Smooth muscle cell (in vitro differentiated cells): ENCODE results near the gene RHOD. TPM values are rescaled to one million over a fixed set of nuclear protein-coding genes. Genes with fewer than 3 reads are reported as not detected.

ENCODE experiments used
- DNase-seq: peaks from one replicate; lab custom pipeline; 2025; ENCODE audit not compliant: unreplicated experiment; lab: John Stamatoyannopoulos, UW
- H2AFZ ChIP-seq: fragments of 200-600 bp; sonication (generic); 2 replicates; pipeline ENCODE4 v1.6.0; 2016; ENCODE audit warnings: antibody characterized with exemption, low read depth, mild to moderate bottlenecking
- H3F3A ChIP-seq: fragments of 200-600 bp; sonication (generic); 2 replicates; pipeline ENCODE4 v1.6.0; 2017; ENCODE audit warnings: antibody characterized with exemption, low read depth
- H3K27ac ChIP-seq: fragments of 200-600 bp; sonication (generic); 2 replicates; pipeline ENCODE4 v1.5.1; 2016; ENCODE audit warnings: low read depth, mild to moderate bottlenecking
- H3K27me3 ChIP-seq: fragments of 200-600 bp; sonication (generic); 2 replicates; pipeline ENCODE4 v1.6.1; 2016; ENCODE audit warnings: low read depth, mild to moderate bottlenecking
- H3K36me3 ChIP-seq: fragments of 200-600 bp; sonication (generic); 2 replicates; pipeline ENCODE4 v1.5.1; 2016; ENCODE audit warnings: low read depth
- H3K4me1 ChIP-seq: fragments of 200-600 bp; sonication (generic); 2 replicates; pipeline ENCODE4 v1.5.1; 2016; ENCODE audit warnings: low read depth
- H3K4me2 ChIP-seq: fragments of 200-600 bp; sonication (generic); 2 replicates; pipeline ENCODE4 v1.6.0; 2016; ENCODE audit warnings: mild to moderate bottlenecking
- H3K4me3 ChIP-seq: fragments of 200-600 bp; sonication (generic); 2 replicates; pipeline ENCODE4 v1.5.1; 2016; ENCODE audit warnings: mild to moderate bottlenecking
- H3K79me2 ChIP-seq: fragments of 200-600 bp; sonication (generic); 2 replicates; pipeline ENCODE4 v1.6.0; 2016; ENCODE audit warnings: low read depth, mild to moderate bottlenecking
- H3K9ac ChIP-seq: fragments of 200-600 bp; sonication (generic); 2 replicates; pipeline ENCODE4 v1.6.0; 2016; ENCODE audit warnings: low read depth
- H3K9me3 ChIP-seq: fragments of 200-600 bp; sonication (generic); replicated peaks from 2 replicates; pipeline ENCODE4 v1.5.1; 2016; ENCODE audit warnings: low read depth
- H4K20me1 ChIP-seq: fragments of 200-600 bp; sonication (generic); 2 replicates; pipeline ENCODE4 v1.6.0; 2016; ENCODE audit warnings: low read depth
- WGBS: methylation state at CpG from one replicate; pipeline ENCODE4 v1.1.7; 2016; ENCODE audit warnings: low lambda C conversion rate; 5-methylcytosine and 5-hydroxymethylcytosine counted together
- polyA plus RNA-seq: library from polyadenylated mRNA; unstranded; fragments of >200 nt; fragmentation: Nextera tagmentation; extraction: Ambion mirVana; gene quantifications from 2 replicates; pipeline ENCODE4 v1.2.1, GENCODE V29; 2016
- total RNA-seq: library from RNA; depleted of rRNA; stranded (reverse); fragments of >200 nt; gene quantifications from 2 replicates; pipeline ENCODE4 v1.2.3, GENCODE V29; 2014
- TF ChIP-seq, protein P1 (sequence below): fragments of 200-600 bp; sonication (generic); IDR thresholded peaks from 2 replicates; pipeline ENCODE4 v1.5.1; 2017; ENCODE audit warnings: borderline replicate concordance, mild to moderate bottlenecking, antibody characterized with exemption; ENCODE audit not compliant: insufficient read depth, poor library complexity, severe bottlenecking

Gene RHOD
- total and polyA plus RNA-seq, 2 experiments from 2014 or later = 28.4 to 38.9 TPM

DNA sequence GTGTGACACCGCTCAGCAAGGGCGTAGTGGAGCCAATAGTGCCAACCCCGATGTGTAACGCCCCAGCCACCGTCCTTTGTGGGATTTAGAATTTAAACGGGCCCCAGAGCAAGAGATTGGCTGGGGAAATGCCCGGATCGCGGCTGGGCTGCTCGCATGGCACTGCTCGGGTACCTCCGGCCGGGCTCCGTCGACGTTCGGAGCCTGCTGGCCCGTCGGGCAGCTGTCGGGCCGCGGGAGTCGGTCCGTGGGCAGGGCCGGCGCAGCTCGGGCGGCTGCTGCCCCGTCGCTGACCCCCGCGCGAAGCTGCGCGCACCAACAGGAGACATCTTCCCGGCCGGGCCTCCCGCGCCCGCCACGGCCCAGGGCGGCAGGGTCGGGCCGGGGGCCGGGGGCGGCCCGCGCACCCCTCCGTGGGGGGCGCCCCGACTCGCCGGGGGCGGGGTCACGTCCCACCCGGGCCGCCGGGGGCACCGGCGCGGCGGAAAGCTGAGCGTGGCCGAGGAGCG lies 61.1 kb downstream of the RHOD start:
- H3K9ac ChIP-seq = no peak overlapping the region

DNA sequence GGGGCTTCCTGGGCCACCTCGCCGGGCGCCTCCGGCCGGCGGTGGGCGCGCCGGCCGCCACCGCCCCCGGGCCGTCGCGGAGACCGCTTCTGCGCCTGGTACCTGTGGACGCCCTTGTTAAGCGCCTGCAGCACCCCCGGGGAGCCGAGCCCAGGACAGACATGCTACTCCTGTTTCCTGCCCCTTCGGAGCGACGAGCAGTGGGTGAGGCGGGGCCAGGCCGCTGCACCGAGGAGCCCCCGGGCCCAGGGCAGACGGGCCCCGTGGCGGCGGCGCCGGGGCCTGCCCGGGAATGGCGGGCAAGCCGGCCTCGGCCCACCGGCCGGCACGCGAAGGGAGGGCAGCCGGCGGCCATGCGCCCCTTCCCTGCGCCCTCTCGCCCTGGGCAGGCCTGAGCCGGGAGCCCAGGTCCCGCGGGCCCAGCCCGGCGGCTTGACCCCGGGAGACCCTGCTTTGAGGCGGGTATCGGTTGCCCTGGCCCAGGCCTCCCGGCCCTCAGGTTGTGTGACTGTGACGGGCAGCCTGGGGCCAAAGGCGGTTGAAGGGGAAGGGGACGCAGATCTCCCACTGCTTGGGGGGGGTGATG lies 61.6 kb downstream of the RHOD start:
- peak overlapping the region; percentile 89 for H3K4me2 ChIP-seq
- TF ChIP-seq, protein P1, sequence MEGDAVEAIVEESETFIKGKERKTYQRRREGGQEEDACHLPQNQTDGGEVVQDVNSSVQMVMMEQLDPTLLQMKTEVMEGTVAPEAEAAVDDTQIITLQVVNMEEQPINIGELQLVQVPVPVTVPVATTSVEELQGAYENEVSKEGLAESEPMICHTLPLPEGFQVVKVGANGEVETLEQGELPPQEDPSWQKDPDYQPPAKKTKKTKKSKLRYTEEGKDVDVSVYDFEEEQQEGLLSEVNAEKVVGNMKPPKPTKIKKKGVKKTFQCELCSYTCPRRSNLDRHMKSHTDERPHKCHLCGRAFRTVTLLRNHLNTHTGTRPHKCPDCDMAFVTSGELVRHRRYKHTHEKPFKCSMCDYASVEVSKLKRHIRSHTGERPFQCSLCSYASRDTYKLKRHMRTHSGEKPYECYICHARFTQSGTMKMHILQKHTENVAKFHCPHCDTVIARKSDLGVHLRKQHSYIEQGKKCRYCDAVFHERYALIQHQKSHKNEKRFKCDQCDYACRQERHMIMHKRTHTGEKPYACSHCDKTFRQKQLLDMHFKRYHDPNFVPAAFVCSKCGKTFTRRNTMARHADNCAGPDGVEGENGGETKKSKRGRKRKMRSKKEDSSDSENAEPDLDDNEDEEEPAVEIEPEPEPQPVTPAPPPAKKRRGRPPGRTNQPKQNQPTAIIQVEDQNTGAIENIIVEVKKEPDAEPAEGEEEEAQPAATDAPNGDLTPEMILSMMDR = no peak
- H3K4me1 ChIP-seq = peaks cover 25% of the 10 kb centered on the region
- no peak for DNase-seq
- H3K27ac ChIP-seq = peak overlapping the region; percentile 87
- H3K79me2 ChIP-seq = peaks cover 37% of the 10 kb centered on the region
- H3K9ac ChIP-seq = peak overlapping the region; percentile 83
- H4K20me1 ChIP-seq = peaks cover 36% of the 10 kb centered on the region
- WGBS = 2% methylated on average over 57 of the region's 59 CpGs
- H3K27me3 ChIP-seq = no peaks in the 10 kb centered on the region
- H2AFZ ChIP-seq = peak overlapping the region; percentile 81
- H3K4me3 ChIP-seq = peak overlapping the region; percentile 49
- H3F3A ChIP-seq = peaks cover 21% of the 10 kb centered on the region
- no peaks in the 10 kb centered on the region for H3K9me3 ChIP-seq
- no peaks in the 10 kb centered on the region for H3K36me3 ChIP-seq

More for the DNA sequence above, 61.1 kb downstream of the RHOD start:
- peaks cover 21% of the 10 kb centered on the region for H3F3A ChIP-seq
- H3K27ac ChIP-seq = peak overlapping the region; percentile 65
- peaks cover 31% of the 10 kb centered on the region for H4K20me1 ChIP-seq
- no peak for DNase-seq
- peaks cover 25% of the 10 kb centered on the region for H3K4me1 ChIP-seq
- TF ChIP-seq, protein P1 = no peak
- WGBS = 7% methylated on average over 49 of the region's 65 CpGs
- peak overlapping the region; percentile 61 for H2AFZ ChIP-seq
- H3K9me3 ChIP-seq = no peaks in the 10 kb centered on the region
- no peaks in the 10 kb centered on the region for H3K27me3 ChIP-seq
- peak overlapping the region; percentile 89 for H3K4me2 ChIP-seq
- peaks cover 31% of the 10 kb centered on the region for H3K79me2 ChIP-seq
- no peaks in the 10 kb centered on the region for H3K36me3 ChIP-seq
- peak overlapping the region; percentile 26 for H3K4me3 ChIP-seq

DNA sequence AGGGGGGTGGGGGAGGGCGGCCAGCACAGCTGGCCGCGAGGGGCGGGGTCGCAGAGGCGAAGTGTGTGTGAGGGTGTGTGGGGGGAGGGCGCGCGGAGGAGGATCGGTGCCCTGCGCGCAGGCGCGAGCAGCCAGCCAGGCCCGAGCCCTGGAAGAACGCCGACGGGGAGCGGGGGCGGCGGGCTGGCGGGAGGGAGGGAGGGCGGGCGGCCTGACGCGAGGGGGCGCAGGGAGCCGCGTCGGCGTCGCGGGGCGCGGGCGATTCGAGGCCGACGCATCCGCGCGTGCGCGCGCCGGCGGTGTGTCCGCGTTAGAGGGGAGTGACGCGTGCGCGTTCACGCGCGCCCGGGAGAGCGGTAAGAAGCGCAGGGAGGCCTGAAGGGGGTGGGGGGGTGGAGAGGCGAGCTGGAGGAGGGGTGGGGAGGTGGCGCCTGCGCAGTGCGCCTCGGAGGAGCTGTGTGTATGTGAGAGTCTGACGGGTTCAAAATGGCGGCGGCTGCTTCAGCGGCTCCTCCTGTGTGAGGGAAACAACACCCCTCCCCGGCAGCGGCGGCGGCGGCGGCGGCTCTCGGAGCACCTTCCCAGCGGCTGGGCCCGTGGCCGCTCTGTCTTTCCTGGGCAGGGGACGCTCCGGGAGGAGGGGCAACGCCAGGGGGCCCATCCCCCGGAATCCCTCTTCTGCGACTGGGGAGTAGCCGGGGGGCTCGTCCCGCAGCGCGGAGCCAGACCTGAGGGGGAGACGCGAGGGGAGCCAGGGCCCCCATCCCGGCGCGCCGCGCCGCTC lies 62.3 kb downstream of the RHOD start, which contains the start of gene KDM2A:
Gene KDM2A, plus strand, starts transcription at position 463 of the 784 bp plus-strand sequence. CDS start 2,054 bp downstream, outside the sequence.
- H3K4me3 ChIP-seq = peak within 1 kb of the TSS; percentile 78
- 0% methylated on average over 11 of the region's 97 CpGs for WGBS
- H3F3A ChIP-seq = peaks cover 21% of the 10 kb centered on the region
- peaks cover 44% of the 10 kb centered on the region for H3K79me2 ChIP-seq
- TF ChIP-seq, protein P1 = peak; percentile 21
- H3K9ac ChIP-seq = peak within 1 kb of the TSS; percentile 97
- DNase-seq = peak; percentile 98
- H3K4me2 ChIP-seq = peak within 1 kb of the TSS; percentile 97
- H4K20me1 ChIP-seq = peaks cover 43% of the 10 kb centered on the region
- H3K27ac ChIP-seq = peak within 1 kb of the TSS; percentile 93
- H3K36me3 ChIP-seq = no peaks in the 10 kb centered on the region
- H3K27me3 ChIP-seq = no peaks in the 10 kb centered on the region
- peaks cover 25% of the 10 kb centered on the region for H3K4me1 ChIP-seq
- peak within 1 kb of the TSS; percentile 81 for H2AFZ ChIP-seq
- no peaks in the 10 kb centered on the region for H3K9me3 ChIP-seq
